ENCODE results near the gene GABPB1. TPM values are rescaled to one million over a fixed set of nuclear protein-coding genes. Genes with fewer than 3 reads are reported as not detected.

GABPB1 gene
- total and polyA plus RNA-seq, 2 experiments from 2014 or later, result 23.3 to 38.7 TPM

DNA sequence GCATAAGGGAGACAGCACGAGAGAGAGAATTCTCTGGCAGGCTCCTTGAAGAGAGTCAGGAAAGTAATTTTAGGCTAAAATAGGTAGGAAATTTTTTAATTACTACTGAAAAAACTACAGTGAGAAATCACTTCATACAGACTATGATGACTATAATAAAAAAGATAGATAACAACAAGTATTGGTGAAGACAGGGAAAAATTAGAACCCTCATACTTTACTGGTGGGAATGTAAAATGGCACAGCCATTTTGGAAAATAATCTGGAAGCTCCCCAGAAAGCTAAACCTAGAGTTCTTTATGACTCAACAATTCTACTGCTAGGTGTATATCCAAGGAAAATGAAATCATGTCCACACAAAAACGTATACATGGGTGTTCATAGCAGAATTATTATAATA is 87.4 kb downstream of the GABPB1 start:
- Histone ChIP-seq H4K20me1 (ENCODE audit: insufficient read depth, poor library complexity, severe bottlenecking) (no peaks in the 10 kb centered on the region), H3K27me3 (no peaks in the 10 kb centered on the region), H3K27ac (no peak overlapping the region), H3K9me3 (ENCODE audit: low read depth) (no peaks in the 10 kb centered on the region), H3K4me1 (ENCODE audit: insufficient read depth) (no peaks in the 10 kb centered on the region), H3K36me3 (replicated peaks; ENCODE audit: insufficient read depth, low read depth) (no peaks in the 10 kb centered on the region), H3K4me2 (no peak overlapping the region), H2AFZ (no peak overlapping the region), H3K4me3 (no peak overlapping the region), H3K79me2 (no peaks in the 10 kb centered on the region), H3K9me2 (replicated peaks; ENCODE audit: insufficient read depth) (no peaks in the 10 kb centered on the region)
- TF ChIP-seq, protein P1, sequence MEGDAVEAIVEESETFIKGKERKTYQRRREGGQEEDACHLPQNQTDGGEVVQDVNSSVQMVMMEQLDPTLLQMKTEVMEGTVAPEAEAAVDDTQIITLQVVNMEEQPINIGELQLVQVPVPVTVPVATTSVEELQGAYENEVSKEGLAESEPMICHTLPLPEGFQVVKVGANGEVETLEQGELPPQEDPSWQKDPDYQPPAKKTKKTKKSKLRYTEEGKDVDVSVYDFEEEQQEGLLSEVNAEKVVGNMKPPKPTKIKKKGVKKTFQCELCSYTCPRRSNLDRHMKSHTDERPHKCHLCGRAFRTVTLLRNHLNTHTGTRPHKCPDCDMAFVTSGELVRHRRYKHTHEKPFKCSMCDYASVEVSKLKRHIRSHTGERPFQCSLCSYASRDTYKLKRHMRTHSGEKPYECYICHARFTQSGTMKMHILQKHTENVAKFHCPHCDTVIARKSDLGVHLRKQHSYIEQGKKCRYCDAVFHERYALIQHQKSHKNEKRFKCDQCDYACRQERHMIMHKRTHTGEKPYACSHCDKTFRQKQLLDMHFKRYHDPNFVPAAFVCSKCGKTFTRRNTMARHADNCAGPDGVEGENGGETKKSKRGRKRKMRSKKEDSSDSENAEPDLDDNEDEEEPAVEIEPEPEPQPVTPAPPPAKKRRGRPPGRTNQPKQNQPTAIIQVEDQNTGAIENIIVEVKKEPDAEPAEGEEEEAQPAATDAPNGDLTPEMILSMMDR (IDR thresholded peaks at IDR 0.05; ENCODE audit: poor library complexity), result no peak
- TF ChIP-seq EZH2phosphoT487 (IDR thresholded peaks at IDR 0.05; ENCODE audit: low read depth, severe bottlenecking, unreplicated experiment) (no peak), EZH2 (IDR thresholded peaks at IDR 0.05; ENCODE audit: borderline replicate concordance) (no peak)
- 70% methylated on average over 2 of the region's 2 CpGs for WGBS (ENCODE audit: low lambda C conversion rate, missing lambda C conversion rate)
- DNase-seq (ENCODE audit: low spot score), result no peak

DNA sequence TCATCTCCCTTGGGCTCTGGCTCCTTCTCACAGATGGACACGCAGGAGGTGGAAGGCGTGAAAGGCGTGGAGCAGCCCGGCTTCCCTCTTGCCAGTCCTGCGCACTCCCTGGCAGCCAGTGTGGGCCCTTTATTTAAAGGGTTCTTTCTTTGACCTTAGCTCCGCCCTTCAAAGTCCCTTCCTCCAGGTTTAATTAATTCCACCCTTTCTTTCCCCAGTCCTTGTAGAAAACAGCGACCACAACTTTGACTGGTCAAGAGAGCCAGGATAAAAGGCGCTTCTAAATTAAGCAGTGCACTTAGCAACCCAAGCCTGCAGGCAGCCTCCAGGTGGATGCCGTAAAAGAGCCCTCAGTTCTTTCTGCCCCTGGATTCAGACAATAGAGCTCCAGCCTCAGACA is 89.4 kb downstream of the GABPB1 start, which contains the start of gene HDC:
TSS of gene HDC (minus strand) at position 107 of the 400 bp plus-strand sequence. CDS start at position 4, 103 bp downstream.
- DNase-seq (ENCODE audit: low spot score), result no peak
- H3K4me2 ChIP-seq, result no peak within 1 kb of the TSS
- TF ChIP-seq EZH2 (IDR thresholded peaks at IDR 0.05; ENCODE audit: borderline replicate concordance), result no peak
- TF ChIP-seq EZH2phosphoT487 (IDR thresholded peaks at IDR 0.05; ENCODE audit: low read depth, severe bottlenecking, unreplicated experiment), result no peak
- TF ChIP-seq, protein P1 (IDR thresholded peaks at IDR 0.05; ENCODE audit: poor library complexity), result no peak
- H3K9me2 ChIP-seq (replicated peaks; ENCODE audit: insufficient read depth), result no peaks in the 10 kb centered on the region
- no peak within 1 kb of the TSS for H2AFZ ChIP-seq
- 71% methylated on average over 9 of the region's 9 CpGs for WGBS (ENCODE audit: low lambda C conversion rate, missing lambda C conversion rate)
- no peak within 1 kb of the TSS for H3K4me3 ChIP-seq
- H3K36me3 ChIP-seq (replicated peaks; ENCODE audit: insufficient read depth, low read depth), result no peaks in the 10 kb centered on the region
- H4K20me1 ChIP-seq (ENCODE audit: insufficient read depth, poor library complexity, severe bottlenecking), result no peaks in the 10 kb centered on the region
- no peaks in the 10 kb centered on the region for H3K27me3 ChIP-seq
- no peak within 1 kb of the TSS for H3K27ac ChIP-seq
- H3K4me1 ChIP-seq (ENCODE audit: insufficient read depth), result no peaks in the 10 kb centered on the region
- H3K79me2 ChIP-seq, result no peaks in the 10 kb centered on the region
- no peaks in the 10 kb centered on the region for H3K9me3 ChIP-seq (ENCODE audit: low read depth)

DNA sequence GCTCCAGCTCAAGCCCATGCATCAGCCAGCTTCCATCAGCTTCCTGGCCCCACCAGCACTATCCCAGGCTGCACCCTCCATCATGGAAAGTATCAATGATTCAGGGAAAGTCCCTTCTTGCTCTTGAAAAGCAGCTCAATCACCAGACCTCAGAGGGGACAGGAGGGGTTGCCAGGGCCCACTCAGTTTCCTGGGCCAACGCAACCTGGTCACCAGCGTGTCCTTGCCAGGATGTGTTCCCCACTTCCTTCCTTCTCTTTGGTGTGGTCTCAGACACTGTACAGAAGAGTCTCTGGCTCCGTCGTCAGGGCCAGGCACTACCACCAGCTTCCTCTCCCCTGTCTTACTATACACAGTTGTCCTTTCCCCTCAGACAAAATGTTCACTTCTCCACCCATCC is 92.5 kb downstream of the GABPB1 start:
- 97% methylated on average over 4 of the region's 4 CpGs for WGBS (ENCODE audit: low lambda C conversion rate, missing lambda C conversion rate)
- Histone ChIP-seq H3K27me3 (no peaks in the 10 kb centered on the region), H3K4me1 (ENCODE audit: insufficient read depth) (no peaks in the 10 kb centered on the region), H3K4me3 (no peak overlapping the region), H3K4me2 (no peak overlapping the region), H3K9me3 (ENCODE audit: low read depth) (no peaks in the 10 kb centered on the region), H3K36me3 (replicated peaks; ENCODE audit: insufficient read depth, low read depth) (no peaks in the 10 kb centered on the region), H4K20me1 (ENCODE audit: insufficient read depth, poor library complexity, severe bottlenecking) (no peaks in the 10 kb centered on the region), H3K9me2 (replicated peaks; ENCODE audit: insufficient read depth) (no peaks in the 10 kb centered on the region), H3K27ac (no peak overlapping the region), H3K79me2 (no peaks in the 10 kb centered on the region), H2AFZ (no peak overlapping the region)
- DNase-seq (ENCODE audit: low spot score), result no peak
- TF ChIP-seq, protein P1 (IDR thresholded peaks at IDR 0.05; ENCODE audit: poor library complexity), result no peak
- no peak for TF ChIP-seq EZH2phosphoT487 (IDR thresholded peaks at IDR 0.05; ENCODE audit: low read depth, severe bottlenecking, unreplicated experiment)
- no peak for TF ChIP-seq EZH2 (IDR thresholded peaks at IDR 0.05; ENCODE audit: borderline replicate concordance)

DNA sequence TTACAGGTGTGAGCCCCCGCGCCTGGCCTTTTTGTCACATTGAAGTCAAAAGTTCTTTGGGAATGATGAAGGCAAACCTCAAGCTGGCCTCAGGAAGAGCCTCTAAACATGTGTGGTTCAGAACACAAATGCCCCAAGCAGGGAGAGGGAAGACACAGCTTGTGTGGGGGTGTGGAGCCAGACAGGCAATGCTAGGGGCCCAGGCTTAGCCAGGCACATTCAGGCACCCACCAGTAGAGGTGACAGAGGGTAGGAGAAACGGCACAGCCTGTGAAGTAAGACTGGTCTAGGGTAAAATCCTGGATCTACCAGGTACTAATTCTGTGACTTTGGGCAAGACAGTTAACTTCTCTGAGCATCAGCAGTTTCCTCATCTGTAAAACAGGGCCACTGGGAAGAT is 93.0 kb downstream of the GABPB1 start:
- Histone ChIP-seq H3K9me3 (ENCODE audit: low read depth) (no peaks in the 10 kb centered on the region), H3K79me2 (no peaks in the 10 kb centered on the region), H4K20me1 (ENCODE audit: insufficient read depth, poor library complexity, severe bottlenecking) (no peaks in the 10 kb centered on the region), H3K9me2 (replicated peaks; ENCODE audit: insufficient read depth) (no peaks in the 10 kb centered on the region), H3K4me2 (no peak overlapping the region), H2AFZ (no peak overlapping the region), H3K27me3 (no peaks in the 10 kb centered on the region), H3K4me1 (ENCODE audit: insufficient read depth) (no peaks in the 10 kb centered on the region), H3K36me3 (replicated peaks; ENCODE audit: insufficient read depth, low read depth) (no peaks in the 10 kb centered on the region), H3K27ac (no peak overlapping the region), H3K4me3 (no peak overlapping the region)
- no peak for DNase-seq (ENCODE audit: low spot score)
- WGBS (ENCODE audit: low lambda C conversion rate, missing lambda C conversion rate), result 94% methylated on average over 3 of the region's 3 CpGs
- TF ChIP-seq, protein P1 (IDR thresholded peaks at IDR 0.05; ENCODE audit: poor library complexity), result no peak
